Mucosa of descending colon (tissue), 3 donors: ENCODE measurements around the gene AGAP1. TPM values are rescaled to one million over a fixed set of nuclear protein-coding genes. Genes with fewer than 3 reads are reported as not detected.

ENCODE experiments used
- ATAC-seq: fragments of 200-7000 bp; cut with Tn5 transposase; one replicate; pipeline ENCODE4 v1.9.1; 2020; ENCODE audit warnings: mild to moderate bottlenecking, moderate library complexity
- DNase-seq, 3 donors: peaks; one replicate each; pipeline ENCODE4 v3.0.0-alpha.2; 2020
- H3K36me3 ChIP-seq: fragments of 200-600 bp; one replicate; pipeline ENCODE4 v1.8.0; 2021; ENCODE audit warnings: low read depth, mild to moderate bottlenecking
- H3K4me1 ChIP-seq: fragments of 200-600 bp; one replicate; pipeline ENCODE4 v1.8.0; 2021; ENCODE audit warnings: low read depth, mild to moderate bottlenecking
- H3K4me3 ChIP-seq: fragments of 200-600 bp; one replicate; pipeline ENCODE4 v1.8.0; 2021; ENCODE audit warnings: mild to moderate bottlenecking
- H3K9me3 ChIP-seq: fragments of 200-600 bp; one replicate; pipeline ENCODE4 v1.8.0; 2021; ENCODE audit warnings: mild to moderate bottlenecking
- CTCF ChIP-seq: fragments of 200-600 bp; IDR thresholded peaks from one replicate; pipeline ENCODE4 v1.8.0; 2022; ENCODE audit warnings: antibody characterized with exemption, mild to moderate bottlenecking
- intact Hi-C, 2 donors: fragments of 100-400 bp; cut with DNase I in 1 of 2; cut with micrococcal nuclease in 1 of 2; formaldehyde crosslinking; loops; one replicate each; pipeline versions ENCODE4 v1.11.0 to v1.11.1; 2022; cut with DNase I, micrococcal nuclease
- total RNA-seq, 3 donors: library from RNA; stranded (reverse); fragmentation: NEBNext Ultra II Directional in 2 of 3; extraction: Animal tissue kit (Norgen Biotek cat#: 25700) in 2 of 3; gene quantifications; one replicate each; pipeline versions ENCODE4 v1.2.1 to v1.2.4, GENCODE V29; 2021 to 2023
- donor health status: DM: no; HTN: no; CAD: no; lungs with moderate emphysema.
- donor health status: DM: no; HTN: no; CAD: no.
- donor health status: DM: no; HTN: yes; CAD: no.

AGAP1 gene
- total RNA-seq, 3 donors from 2014 or later: 68.1 to 112 (median 88.9) TPM

GRCh38 chr2:235979753-235980435 is 486.1 kb downstream of the AGAP1 start:
- Histone ChIP-seq H3K4me3 (no peak overlapping the region), H3K4me1 (no peaks in the 10 kb centered on the region), H3K36me3 (no peaks in the 10 kb centered on the region), H3K9me3 (no peaks in the 10 kb centered on the region)
- intact Hi-C loops: no loop called here
- TF ChIP-seq CTCF: no peak
- DNase-seq: no peak
- ATAC-seq: no peak

- DNase-seq (no peak), ATAC-seq (no peak)
- intact Hi-C loops: no loop called here
- no peaks in the 10 kb centered on the region for H3K36me3 ChIP-seq
- H3K4me3 ChIP-seq: no peak overlapping the region
- TF ChIP-seq CTCF: no peak
- H3K9me3 ChIP-seq: no peaks in the 10 kb centered on the region
- no peaks in the 10 kb centered on the region for H3K4me1 ChIP-seq
These were observed 487.8 kb downstream of the AGAP1 start for GRCh38 chr2:235981631-235982030.

- no peaks in the 10 kb centered on the region for H3K4me1 ChIP-seq
- no peak for TF ChIP-seq CTCF
- intact Hi-C loops: no loop called here
- DNase-seq (no peak), ATAC-seq (no peak)
- no peaks in the 10 kb centered on the region for H3K36me3 ChIP-seq
- H3K4me3 ChIP-seq: no peak overlapping the region
- H3K9me3 ChIP-seq: no peaks in the 10 kb centered on the region
These were observed 489.2 kb downstream of the AGAP1 start for GRCh38 chr2:235983016-235983415.

- Histone ChIP-seq H3K9me3 (no peaks in the 10 kb centered on the region), H3K36me3 (no peaks in the 10 kb centered on the region), H3K4me3 (no peak overlapping the region), H3K4me1 (no peaks in the 10 kb centered on the region)
- intact Hi-C loops: no loop called here
- no peak for ATAC-seq
- no peak for TF ChIP-seq CTCF
- DNase-seq: no peak
These were observed 490.7 kb downstream of the AGAP1 start for GRCh38 chr2:235984552-235984951.

- no peaks in the 10 kb centered on the region for H3K36me3 ChIP-seq
- DNase-seq (no peak), ATAC-seq (no peak)
- no peak for TF ChIP-seq CTCF
- intact Hi-C loops: no loop called here
- no peaks in the 10 kb centered on the region for H3K4me1 ChIP-seq
- no peak overlapping the region for H3K4me3 ChIP-seq
- H3K9me3 ChIP-seq: no peaks in the 10 kb centered on the region
These were observed 492.5 kb downstream of the AGAP1 start for GRCh38 chr2:235986361-235986760.
